Left renal pelvis (tissue), 4 donors: ENCODE data around the gene ZKSCAN4. TPM values are rescaled to one million over a fixed set of nuclear protein-coding genes. Genes with fewer than 3 reads are reported as not detected.

Source experiments
- DNase-seq, 4 donors: peaks; one replicate each; pipeline ENCODE4 v3.0.0-alpha.2; 2013; ENCODE audit warnings: low read depth in 4 of 4, low spot score in 3 of 4
- polyA plus RNA-seq, 4 donors: library from polyadenylated mRNA; unstranded; fragments of 120-200 nt; gene quantifications; one replicate each; pipeline ENCODE4 v1.2.1, GENCODE V29; 2013; ENCODE audit not compliant: insufficient read length in 4 of 4

ZKSCAN4 gene
- polyA plus RNA-seq = 10 to 100 TPM; 10.6 to 12.2 (median 11.8) TPM

- DNase-seq = peak; percentile 81 to 91 (median 86)
These were observed at the start of gene ZKSCAN4 for GRCh38 chr6:28252009-28252975. ZKSCAN4 (minus strand) TSS chr6:28252269; CDS start chr6:28251980, 289 bp downstream.

- DNase-seq = no peak
These were observed 44.5 kb upstream of the ZKSCAN4 start for GRCh38 chr6:28296520-28297060.

- no peak for DNase-seq
These were observed 43.3 kb upstream of the ZKSCAN4 start for GRCh38 chr6:28295326-28295725.

DNA sequence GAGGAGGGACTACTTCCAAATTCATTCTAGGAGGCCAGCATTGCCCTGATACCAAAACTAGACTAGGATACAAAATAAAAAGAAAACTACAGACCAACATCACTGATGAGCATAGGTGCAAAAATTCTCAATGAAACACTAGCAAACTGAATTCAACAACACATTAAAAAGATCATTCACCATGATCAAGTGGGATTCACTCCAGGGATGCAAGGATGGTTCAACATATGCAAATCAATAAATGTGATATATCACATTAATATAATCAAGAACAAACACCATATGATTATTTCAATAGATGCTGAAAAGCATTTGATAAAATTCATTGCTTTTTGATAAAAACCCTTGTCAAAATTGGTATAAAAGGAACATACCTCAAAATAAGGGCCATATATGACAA is 39.5 kb upstream of the ZKSCAN4 start:
- DNase-seq = no peak

DNA sequence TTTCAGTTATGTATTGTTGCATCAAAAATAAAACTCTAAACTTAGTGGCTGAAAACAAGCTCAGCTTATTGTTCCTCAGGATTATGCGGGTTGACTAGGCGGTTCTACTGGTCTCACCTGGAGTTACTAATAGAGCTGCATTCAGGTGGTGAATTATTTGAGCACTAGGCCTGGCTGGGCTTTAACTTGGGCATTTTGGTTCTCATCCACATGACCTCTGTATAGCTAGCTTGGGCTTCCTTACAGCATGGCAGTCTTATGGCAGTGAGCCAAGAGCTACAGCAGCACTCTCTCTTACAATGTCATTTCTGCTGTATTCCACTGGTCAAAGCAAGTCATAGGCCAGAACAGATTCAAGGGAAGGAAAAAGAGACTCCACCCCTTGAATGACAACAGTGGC is 30.9 kb upstream of the ZKSCAN4 start:
- DNase-seq = no peak

GRCh38 chr6:28281288-28282064 is 29.4 kb upstream of the ZKSCAN4 start, which contains the start of gene PGBD1:
PGBD1 (plus strand) TSS chr6:28281572; CDS start chr6:28283814, 2,242 bp downstream.
- DNase-seq = peak in 1 of 4 donors; percentile 40

- no peak for DNase-seq
These were observed 28.7 kb upstream of the ZKSCAN4 start for GRCh38 chr6:28280595-28281287.

DNA sequence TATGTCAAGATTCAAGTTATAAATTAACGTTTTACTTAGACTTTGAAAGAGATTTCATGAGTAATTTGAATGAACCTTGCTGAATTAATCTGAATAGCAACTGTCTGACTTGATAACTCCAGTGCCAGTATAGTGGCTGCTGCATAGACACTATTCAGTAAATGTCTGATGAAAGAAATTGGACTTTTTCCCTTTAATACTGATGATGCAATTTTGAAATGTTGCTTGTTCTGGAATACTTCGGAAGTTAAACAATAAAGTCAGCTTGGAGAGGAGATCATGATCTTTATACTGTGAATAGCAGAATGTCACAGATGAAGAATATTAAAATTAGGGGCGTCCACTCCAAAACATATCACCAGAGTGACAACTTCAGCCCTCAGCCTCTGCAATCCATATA is 25.7 kb upstream of the ZKSCAN4 start:
- DNase-seq = no peak

GRCh38 chr6:28274888-28275287 is 22.8 kb upstream of the ZKSCAN4 start:
- DNase-seq = no peak

DNA sequence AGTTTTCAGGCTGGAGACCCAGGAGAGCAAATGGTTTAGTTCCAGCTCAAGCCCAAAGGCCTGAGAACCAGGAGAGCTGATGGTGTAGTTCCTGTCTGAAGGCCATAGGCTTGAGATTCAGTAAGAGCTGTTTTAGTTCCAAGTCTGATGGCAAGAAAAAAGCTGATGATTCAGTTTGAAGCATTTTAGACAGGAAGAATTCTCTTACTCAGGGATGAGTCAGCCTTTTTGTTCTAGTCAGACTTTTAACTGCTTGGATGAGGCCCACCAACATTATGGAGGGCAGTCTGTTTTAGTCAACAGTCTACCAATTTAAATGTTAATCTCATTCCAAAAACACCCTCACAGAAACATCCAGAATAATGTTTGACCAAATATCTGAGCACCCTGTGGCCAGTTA is 17.4 kb upstream of the ZKSCAN4 start:
- no peak for DNase-seq

- DNase-seq = no peak
These were observed 15.6 kb upstream of the ZKSCAN4 start for GRCh38 chr6:28267695-28268059.

GRCh38 chr6:28266962-28267694 is 15.1 kb upstream of the ZKSCAN4 start, which contains the start of gene ZSCAN26:
ZSCAN26 (plus strand) TSS chr6:28267143; CDS start chr6:28271920, 4,777 bp downstream.
- peak; percentile 86 to 91 (median 90) for DNase-seq

DNA sequence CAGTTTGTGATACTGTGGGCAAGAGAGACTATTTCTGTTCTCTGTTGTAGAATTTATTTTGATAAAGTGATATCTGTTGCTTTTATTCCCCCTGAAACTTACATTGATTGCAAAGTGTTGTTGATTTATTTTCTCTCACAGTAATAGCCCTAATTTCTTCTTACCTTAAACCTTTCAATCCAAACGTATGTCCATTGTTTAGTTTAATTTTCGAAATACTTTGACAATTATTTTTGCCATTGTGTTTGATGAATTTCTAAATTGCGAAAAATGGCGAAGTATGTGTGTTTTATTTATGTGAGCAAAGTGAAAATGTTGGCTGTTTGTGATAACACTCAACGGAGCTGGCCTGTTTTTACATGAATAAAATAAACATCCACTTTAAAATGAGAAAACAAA is 14.5 kb upstream of the ZKSCAN4 start:
- no peak for DNase-seq

DNA sequence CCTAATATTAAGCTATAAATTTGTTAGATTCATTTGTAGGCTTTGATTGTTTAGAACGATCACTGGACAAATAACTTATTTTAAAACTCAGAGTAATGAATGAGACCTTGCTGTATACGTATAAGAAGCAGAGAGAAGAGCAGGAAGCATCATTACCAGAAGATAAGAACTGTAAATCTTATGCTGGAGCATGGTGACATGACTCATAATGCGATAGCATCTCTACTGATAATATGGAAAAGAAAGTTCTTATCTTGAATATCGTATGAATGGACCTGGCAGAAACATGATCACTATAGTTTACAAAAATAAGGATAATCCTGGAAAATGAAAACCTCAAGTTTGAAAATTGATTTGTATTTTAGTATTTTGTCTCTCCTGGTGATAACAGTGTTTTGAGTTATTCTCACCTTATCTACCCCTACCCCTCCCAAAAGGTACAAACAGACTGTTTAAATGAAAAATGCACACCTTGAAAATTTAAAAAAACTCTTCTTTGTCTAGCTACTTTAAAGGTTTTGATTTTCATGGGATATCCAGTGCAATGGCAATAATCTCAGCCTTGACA is 12.8 kb upstream of the ZKSCAN4 start:
- no peak for DNase-seq

DNA sequence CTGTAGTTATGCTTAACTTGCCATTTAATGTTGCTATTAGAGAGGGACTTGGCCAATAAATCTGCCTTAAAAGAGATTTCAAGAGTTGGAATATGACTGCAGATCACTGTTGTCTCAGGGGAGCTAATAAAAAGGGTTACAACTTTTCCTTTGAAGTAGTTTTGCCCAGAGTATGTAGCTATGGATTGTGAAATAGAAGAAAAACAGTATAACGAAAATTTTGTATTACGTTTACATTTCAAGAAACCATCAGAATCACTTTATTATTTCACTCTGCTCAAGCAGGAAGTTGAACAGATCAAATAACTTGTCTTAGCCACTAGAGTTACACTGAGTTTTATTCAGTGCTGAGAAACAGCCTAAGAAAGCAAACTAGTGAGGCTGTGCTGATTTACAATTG is 11.9 kb upstream of the ZKSCAN4 start:
- DNase-seq = no peak

DNA sequence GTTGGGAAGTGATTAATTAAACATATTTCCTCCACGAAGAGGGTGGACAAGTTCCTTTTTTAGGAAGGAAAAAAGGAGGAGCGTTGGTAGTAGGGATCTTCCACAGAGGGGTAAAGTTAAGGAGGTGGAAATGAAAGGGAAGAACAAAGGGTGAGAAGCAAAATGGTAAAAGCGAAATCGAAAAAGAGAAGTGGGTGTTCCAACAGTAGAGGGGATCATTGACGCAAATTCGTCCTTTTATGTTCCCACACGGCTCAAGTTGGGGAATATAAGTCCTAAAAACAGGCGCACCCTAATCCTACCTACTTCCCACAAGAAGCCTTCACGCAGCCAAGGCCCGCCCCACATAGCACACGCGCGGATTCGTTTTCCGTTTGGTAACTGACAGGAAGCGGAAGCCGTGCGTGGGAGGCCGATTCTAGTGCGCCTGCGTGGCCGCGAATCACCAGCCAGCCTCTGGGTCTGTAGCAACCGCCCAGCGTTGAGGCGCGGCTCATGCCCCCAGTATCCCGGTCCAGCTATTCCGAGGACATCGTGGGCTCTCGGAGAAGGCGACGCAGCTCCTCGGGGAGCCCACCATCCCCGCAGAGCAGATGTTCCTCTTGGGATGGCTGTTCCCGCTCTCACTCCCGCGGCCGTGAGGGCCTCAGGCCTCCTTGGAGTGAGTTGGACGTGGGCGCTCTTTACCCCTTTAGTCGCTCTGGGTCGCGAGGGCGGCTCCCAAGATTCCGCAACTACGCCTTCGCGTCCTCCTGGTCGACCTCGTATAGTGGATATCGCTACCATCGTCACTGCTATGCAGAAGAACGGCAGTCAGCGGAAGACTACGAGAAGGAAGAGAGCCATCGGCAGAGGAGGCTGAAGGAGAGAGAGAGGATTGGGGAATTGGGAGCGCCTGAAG is 7.1 kb upstream of the ZKSCAN4 start, which contains the start of gene NKAPL:
Gene NKAPL, plus strand, starts transcription at position 421 of the 901 bp plus-strand sequence. Its CDS starts 75 bp downstream, at position 496.
- peak in 1 of 4 donors; percentile 45 for DNase-seq

GRCh38 chr6:28257042-28257441 is 5.0 kb upstream of the ZKSCAN4 start:
- DNase-seq = no peak

- no peak for DNase-seq
These were observed 2.1 kb upstream of the ZKSCAN4 start for GRCh38 chr6:28254121-28254519.
